Colonic mucosa (tissue), 4 donors: ENCODE results near the gene BCL6. TPM values are rescaled to one million over a fixed set of nuclear protein-coding genes. Genes with fewer than 3 reads are reported as not detected.

Experiments
- DNase-seq: peaks from one replicate; pipeline ENCODE4 v3.0.0-alpha.2; 2020
- H3K27ac ChIP-seq: fragments of 200-600 bp; one replicate; pipeline ENCODE4 v1.8.0; 2021
- H3K27me3 ChIP-seq: fragments of 200-600 bp; one replicate; pipeline ENCODE4 v1.8.0; 2021
- H3K36me3 ChIP-seq: fragments of 200-600 bp; one replicate; pipeline ENCODE4 v1.8.0; 2021
- H3K4me1 ChIP-seq: fragments of 200-600 bp; one replicate; pipeline ENCODE4 v1.8.0; 2021; ENCODE audit warnings: mild to moderate bottlenecking
- H3K4me3 ChIP-seq: fragments of 200-600 bp; one replicate; pipeline ENCODE4 v1.8.0; 2021
- H3K9ac ChIP-seq, 2 donors: one replicate each; pipeline ENCODE4 v1.7.0; 2013; ENCODE audit warnings: control low read depth in 2 of 2, low read depth in 2 of 2, low read length in 2 of 2
- H3K9me3 ChIP-seq: fragments of 200-600 bp; one replicate; pipeline ENCODE4 v1.8.0; 2021
- CTCF ChIP-seq: fragments of 200-600 bp; IDR thresholded peaks from one replicate; pipeline ENCODE4 v1.8.0; 2022; ENCODE audit warnings: antibody characterized with exemption, mild to moderate bottlenecking
- intact Hi-C: fragments of 100-400 bp; cut with DNase I; formaldehyde crosslinking; loops from one replicate; pipeline ENCODE4 v1.14.1; 2022
- total RNA-seq, 2 donors: library from RNA; stranded (reverse); fragmentation: NEBNext Ultra II Directional in 1 of 2; extraction: Animal tissue kit (Norgen Biotek cat#: 25700) in 1 of 2; gene quantifications; one replicate each; pipeline ENCODE4 v1.2.1, GENCODE V29; 2021
- donor health status: healthy.
- donor health status: DM: no; HTN: no; CAD: no.
- donor health status: DM: no; HTN: no; CAD: no.

Gene BCL6
- total RNA-seq, 2 donors from 2014 or later = 8.8 to 30.2 TPM

DNA sequence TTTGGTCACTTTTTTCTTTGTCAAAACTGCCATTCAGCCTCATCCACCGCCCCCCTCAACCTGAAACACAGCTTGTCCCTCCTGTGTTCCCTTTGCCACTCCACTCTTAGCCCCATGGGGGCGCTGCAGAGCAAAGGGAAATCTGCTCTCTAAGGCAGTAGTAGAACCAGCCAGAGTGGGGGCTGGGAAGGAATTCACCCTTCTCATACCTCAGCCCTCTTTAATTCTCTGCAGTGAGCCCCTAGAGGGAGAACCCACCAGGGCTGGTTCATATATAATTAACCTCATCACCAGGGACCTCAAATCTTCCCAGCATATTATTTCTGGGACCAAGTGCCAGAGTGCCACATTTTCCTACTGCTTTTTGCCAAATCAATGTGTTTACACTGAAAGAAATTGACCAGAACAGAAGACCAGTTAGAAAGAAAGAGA lies 2.8 kb upstream of the BCL6 start:
- no peak overlapping the region for H3K9ac ChIP-seq
- intact Hi-C loops = loop anchor here (5.0 to 10.0 kb wide), 4 partner anchors 404 to 687 kb away; partner anchors contain the start of gene LPP
- TF ChIP-seq CTCF = peak; percentile 94

GRCh38 chr3:187747506-187747905 lies 2.2 kb upstream of the BCL6 start:
- no peaks in the 10 kb centered on the region for H3K27me3 ChIP-seq
- intact Hi-C loops = loop anchor here (5.0 to 10.0 kb wide), 4 partner anchors 405 to 687 kb away; partner anchors contain the start of gene LPP
- no peaks in the 10 kb centered on the region for H3K4me1 ChIP-seq
- no peak for TF ChIP-seq CTCF
- no peak overlapping the region for H3K4me3 ChIP-seq
- DNase-seq = no peak
- no peaks in the 10 kb centered on the region for H3K36me3 ChIP-seq
- H3K9me3 ChIP-seq = no peaks in the 10 kb centered on the region
- H3K9ac ChIP-seq = no peak overlapping the region
- H3K27ac ChIP-seq = no peak overlapping the region

More for the DNA sequence above, 2.8 kb upstream of the BCL6 start:
- DNase-seq = peak; percentile 97
- Histone ChIP-seq H3K4me3 (no peak overlapping the region), H3K36me3 (no peaks in the 10 kb centered on the region), H3K27ac (no peak overlapping the region), H3K4me1 (no peaks in the 10 kb centered on the region), H3K9me3 (no peaks in the 10 kb centered on the region), H3K27me3 (no peaks in the 10 kb centered on the region)

GRCh38 chr3:187746442-187747281 lies 1.4 kb upstream of the BCL6 start:
- Histone ChIP-seq H3K36me3 (no peaks in the 10 kb centered on the region), H3K27me3 (no peaks in the 10 kb centered on the region), H3K27ac (peak overlapping the region; percentile 6), H3K4me3 (peak overlapping the region; percentile 61), H3K9ac (no peak overlapping the region), H3K4me1 (no peaks in the 10 kb centered on the region), H3K9me3 (no peaks in the 10 kb centered on the region)
- intact Hi-C loops = loop anchor here (5.0 to 10.0 kb wide), 4 partner anchors 406 to 688 kb away; partner anchors contain the start of gene LPP
- no peak for DNase-seq
- no peak for TF ChIP-seq CTCF

GRCh38 chr3:187746059-187746441 lies 782 bp upstream of the BCL6 start:
- Histone ChIP-seq H3K9ac (peak overlapping the region in 1 of 2 donors; percentile 95), H3K4me1 (no peaks in the 10 kb centered on the region), H3K9me3 (no peaks in the 10 kb centered on the region), H3K4me3 (peak overlapping the region; percentile 61), H3K27me3 (no peaks in the 10 kb centered on the region), H3K27ac (peak overlapping the region; percentile 97), H3K36me3 (no peaks in the 10 kb centered on the region)
- TF ChIP-seq CTCF = no peak
- no peak for DNase-seq
- intact Hi-C loops = loop anchor here (5.0 to 10.0 kb wide), 4 partner anchors 406 to 689 kb away; partner anchors contain the start of gene LPP

DNA sequence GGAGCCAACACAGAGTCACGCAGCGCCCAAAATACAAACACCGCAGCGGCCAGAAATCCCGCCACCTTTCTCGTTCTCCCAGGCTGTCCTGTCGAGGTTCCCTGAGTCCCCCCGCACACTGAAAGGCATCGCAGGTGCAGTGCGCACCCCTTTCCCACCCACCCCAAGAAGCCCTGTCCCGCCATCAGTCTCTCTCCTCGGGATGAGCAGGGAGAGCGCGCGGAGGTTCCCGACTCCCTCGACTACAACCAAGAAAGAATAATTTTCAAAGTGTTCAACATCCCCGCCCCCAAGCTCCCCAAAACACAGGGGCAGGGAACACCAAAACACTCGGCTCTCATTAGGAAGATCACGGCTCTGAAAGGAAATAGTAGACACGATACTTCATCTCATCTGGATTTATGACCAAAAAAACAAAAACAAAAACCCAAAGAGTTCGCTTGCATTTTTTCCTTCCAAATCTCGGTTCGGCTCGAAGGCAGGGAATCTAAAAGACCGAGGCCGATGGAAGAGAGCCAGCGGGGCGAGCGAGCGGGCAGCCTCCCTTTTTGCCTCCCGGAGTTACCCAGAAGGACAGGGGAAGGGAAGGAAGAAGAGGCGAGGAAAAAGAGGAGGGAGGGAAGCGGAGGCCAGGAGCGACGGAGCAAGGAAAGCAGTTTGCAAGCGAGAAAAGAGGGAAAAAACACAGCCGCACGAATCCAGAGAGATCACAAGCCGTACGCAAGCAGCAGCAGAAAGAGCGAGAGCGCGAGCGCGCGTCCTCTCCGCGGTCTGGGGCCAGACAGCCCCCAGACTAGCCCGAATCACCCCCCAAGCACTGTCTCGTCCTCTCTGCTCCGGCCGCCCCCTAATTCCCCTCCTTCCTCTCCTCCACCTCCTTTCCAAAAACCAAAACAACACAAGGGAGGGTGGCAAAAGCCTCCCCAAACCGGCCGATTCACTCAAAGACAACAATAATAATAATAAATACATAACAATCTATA lies 808 bp downstream of the BCL6 start:
- DNase-seq = peak; percentile 62
- no peak for TF ChIP-seq CTCF
- H3K36me3 ChIP-seq = no peaks in the 10 kb centered on the region
- no peaks in the 10 kb centered on the region for H3K27me3 ChIP-seq
- peaks cover 3% of the 10 kb centered on the region for H3K4me1 ChIP-seq
- intact Hi-C loops = loop anchor here (5.0 to 10.0 kb wide), 5 partner anchors 408 to 1403 kb away; partner anchors contain the start of gene LPP
- H3K27ac ChIP-seq = peak overlapping the region; percentile 97
- H3K4me3 ChIP-seq = peak overlapping the region; percentile 61
- peak overlapping the region; percentile 89 to 95 for H3K9ac ChIP-seq
- H3K9me3 ChIP-seq = no peaks in the 10 kb centered on the region
